ENCODE data around the gene XRCC6.
"Not testable (repeated sequence)": the region's sequence is repeated elsewhere in the genome, so short reads cannot be mapped to it uniquely, and the experiment has no call there.

The XRCC6 gene

GRCh38 chr22:41621099-41621910 lies at the start of gene XRCC6:
XRCC6 (plus strand) TSS chr22:41621295; CDS start chr22:41622005, 710 bp downstream.
- DNase-seq = peak; percentile 100

- no peak for DNase-seq
These were observed 49.3 kb upstream of the XRCC6 start for GRCh38 chr22:41571786-41572185.

- DNase-seq = not testable (repeated sequence)
These were observed 48.8 kb upstream of the XRCC6 start for GRCh38 chr22:41572305-41572704.

- no peak for DNase-seq
These were observed 47.4 kb upstream of the XRCC6 start for GRCh38 chr22:41573677-41574076.

GRCh38 chr22:41574847-41575381 lies 46.2 kb upstream of the XRCC6 start:
- DNase-seq = no peak

GRCh38 chr22:41575533-41575932 lies 45.6 kb upstream of the XRCC6 start:
- no peak for DNase-seq

GRCh38 chr22:41576877-41577276 lies 44.2 kb upstream of the XRCC6 start:
- DNase-seq = peak; percentile 39

- DNase-seq = no peak
These were observed 43.0 kb upstream of the XRCC6 start for GRCh38 chr22:41578114-41578513.

GRCh38 chr22:41578818-41579217 lies 42.3 kb upstream of the XRCC6 start:
- no peak for DNase-seq

- DNase-seq = no peak
These were observed 41.6 kb upstream of the XRCC6 start for GRCh38 chr22:41579297-41579996.

- no peak for DNase-seq
These were observed 41.1 kb upstream of the XRCC6 start for GRCh38 chr22:41579997-41580355.

GRCh38 chr22:41582694-41583093 lies 38.4 kb upstream of the XRCC6 start:
- DNase-seq = no peak

- no peak for DNase-seq
These were observed 36.2 kb upstream of the XRCC6 start for GRCh38 chr22:41584881-41585280.

GRCh38 chr22:41585898-41586297 lies 35.2 kb upstream of the XRCC6 start:
- DNase-seq = no peak

GRCh38 chr22:41587347-41587723 lies 33.8 kb upstream of the XRCC6 start:
- DNase-seq = no peak

GRCh38 chr22:41589391-41590241 lies 31.5 kb upstream of the XRCC6 start, which contains the start of gene PMM1:
PMM1 (minus strand) TSS chr22:41589840; CDS start chr22:41589805, 35 bp downstream.
- DNase-seq = peak; percentile 100

- not testable (repeated sequence) for DNase-seq
These were observed 27.6 kb upstream of the XRCC6 start for GRCh38 chr22:41593336-41593960.

GRCh38 chr22:41595703-41596102 lies 25.4 kb upstream of the XRCC6 start:
- no peak for DNase-seq

GRCh38 chr22:41596776-41597634 lies 24.1 kb upstream of the XRCC6 start:
- no peak for DNase-seq

GRCh38 chr22:41597635-41597953 lies 23.5 kb upstream of the XRCC6 start:
- DNase-seq = no peak

GRCh38 chr22:41598081-41598480 lies 23.0 kb upstream of the XRCC6 start:
- DNase-seq = no peak
